GM19468 (cell line): ENCODE measurements around the gene FAM219B.
"Not testable (repeated sequence)": the region's sequence is repeated elsewhere in the genome, so short reads cannot be mapped to it uniquely, and the experiment has no call there.

ENCODE experiments used
- ATAC-seq: cut with Tn5 transposase; IDR thresholded peaks from one replicate; pipeline ENCODE4 v1.9.1; 2021; ENCODE audit warnings: mild to moderate bottlenecking, moderate library complexity, moderate number of reproducible peaks; ENCODE audit not compliant: unreplicated experiment; ENCODE audit errors: extremely low read depth

The FAM219B gene

GRCh38 chr15:74904190-74904805 lies 2.4 kb downstream of the FAM219B start:
- ATAC-seq, result no peak

- no peak for ATAC-seq
Measured at GRCh38 chr15:74903676-74904075, 3.0 kb downstream of the FAM219B start.

DNA sequence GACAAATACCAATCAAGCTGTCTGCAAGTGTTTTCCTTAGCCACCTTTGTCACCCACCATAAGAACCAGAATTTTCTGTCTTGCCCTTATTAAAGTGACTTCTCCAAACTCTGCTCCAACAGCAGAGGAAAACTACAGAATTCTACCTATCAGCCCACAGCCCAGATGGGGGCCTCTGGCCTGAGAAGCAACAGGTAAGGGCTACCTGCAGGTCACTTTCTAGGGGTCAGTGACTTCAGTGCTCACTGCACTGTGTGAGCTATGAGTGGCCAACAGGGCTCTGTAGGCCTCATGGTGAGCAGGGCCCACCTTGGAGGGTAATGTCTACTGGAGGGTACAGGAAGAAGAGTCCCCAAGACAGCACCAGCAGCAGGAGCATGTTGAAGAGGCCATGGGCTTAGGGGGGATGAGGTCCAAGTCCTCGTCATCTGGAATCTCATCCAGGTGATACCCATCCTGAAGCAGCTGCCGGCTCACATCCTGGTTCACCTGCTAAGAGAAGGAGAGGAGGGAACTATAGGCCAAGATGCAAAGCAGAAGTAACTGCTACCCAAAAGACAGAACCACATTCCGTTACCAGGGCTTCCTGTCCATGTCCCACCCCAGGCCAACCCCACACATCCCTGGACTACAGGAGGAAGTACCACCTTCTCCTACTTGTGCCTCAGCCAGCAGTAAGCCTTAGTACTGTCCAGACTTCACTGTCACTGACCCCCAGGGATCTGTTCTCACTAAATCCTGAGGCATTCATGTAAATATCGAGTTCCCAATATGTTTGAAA lies 4.2 kb downstream of the FAM219B start:
- ATAC-seq, result no peak

GRCh38 chr15:74901612-74902063 lies 5.0 kb downstream of the FAM219B start:
- ATAC-seq, result no peak

GRCh38 chr15:74897300-74897701 lies 9.3 kb downstream of the FAM219B start:
- no peak for ATAC-seq

DNA sequence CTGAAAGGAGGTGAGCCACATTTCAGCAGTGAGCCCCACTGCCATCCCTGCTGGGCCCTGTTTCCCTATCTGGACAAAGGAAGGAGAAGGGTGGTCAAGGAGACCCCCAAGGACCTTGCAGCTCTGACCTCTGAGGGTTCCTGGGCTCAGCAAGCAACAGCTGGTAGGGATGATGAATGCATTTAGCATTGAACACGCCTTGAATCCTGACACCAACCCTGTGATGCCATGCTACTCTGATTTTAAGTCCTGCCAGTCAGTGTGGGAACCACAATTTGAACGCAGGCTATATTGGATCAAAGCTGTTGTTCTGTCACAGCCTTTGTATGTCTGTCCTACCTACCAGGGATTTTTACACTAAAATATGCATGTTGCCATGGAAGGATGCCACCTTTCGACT lies 10.3 kb downstream of the FAM219B start:
- ATAC-seq, result no peak

DNA sequence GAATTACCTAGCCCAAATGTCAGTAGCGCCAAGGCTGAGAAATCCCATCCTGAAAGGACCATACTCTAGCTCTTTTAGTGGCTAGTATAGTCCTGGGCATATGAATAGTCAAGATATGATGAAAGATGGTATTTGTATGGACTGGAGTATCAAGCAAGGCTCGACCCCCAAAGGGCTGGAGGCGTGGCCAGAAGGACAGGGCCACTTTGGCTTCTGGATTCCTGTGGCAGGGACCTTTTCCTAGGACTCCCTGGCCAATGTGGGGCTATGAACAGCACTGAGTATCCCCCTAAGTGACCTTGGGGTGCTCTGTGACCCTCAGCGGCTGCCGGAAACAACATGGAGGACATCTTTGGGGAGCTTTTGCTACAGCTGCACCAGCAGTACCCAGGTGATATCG lies 10.8 kb downstream of the FAM219B start:
- ATAC-seq, result no peak

DNA sequence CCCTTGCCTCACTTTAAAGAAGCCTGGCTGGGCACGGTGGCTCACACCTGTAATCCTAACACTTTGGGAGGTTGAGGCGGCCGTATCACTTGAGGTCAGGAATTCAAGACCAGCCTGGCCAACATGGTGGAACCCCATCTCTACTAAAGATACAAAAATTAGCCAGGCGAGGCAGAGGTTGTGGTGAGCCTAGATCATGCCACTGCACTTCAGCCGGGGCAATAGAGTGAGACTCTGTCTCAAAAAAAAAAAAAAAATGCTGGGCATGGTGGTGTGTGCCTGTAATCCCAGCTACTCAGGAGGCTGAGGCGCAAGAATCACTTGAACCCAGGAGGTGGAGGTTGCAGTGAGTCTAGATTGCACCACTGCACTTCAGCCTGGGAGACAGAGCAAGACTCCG lies 12.3 kb downstream of the FAM219B start:
- not testable (repeated sequence) for ATAC-seq

DNA sequence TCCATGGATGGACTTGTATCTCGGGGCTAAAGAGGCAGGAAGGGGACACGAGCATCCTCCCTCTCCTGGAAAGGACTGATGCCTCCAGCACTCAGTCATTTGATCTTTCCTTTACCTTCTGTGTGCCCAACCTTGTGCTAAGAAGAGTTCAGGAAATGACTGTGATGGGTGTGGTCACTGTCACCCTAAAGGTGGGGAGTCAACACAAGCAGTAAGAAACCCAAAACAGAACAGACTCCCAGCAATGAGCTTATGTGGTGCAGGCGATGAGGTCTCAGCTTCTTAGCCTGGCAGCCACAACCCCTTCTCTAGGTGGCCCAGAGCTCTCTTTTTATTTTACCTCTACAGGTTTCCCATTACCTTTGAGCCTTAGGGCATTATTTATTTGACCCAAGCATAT lies 13.0 kb downstream of the FAM219B start:
- no peak for ATAC-seq

DNA sequence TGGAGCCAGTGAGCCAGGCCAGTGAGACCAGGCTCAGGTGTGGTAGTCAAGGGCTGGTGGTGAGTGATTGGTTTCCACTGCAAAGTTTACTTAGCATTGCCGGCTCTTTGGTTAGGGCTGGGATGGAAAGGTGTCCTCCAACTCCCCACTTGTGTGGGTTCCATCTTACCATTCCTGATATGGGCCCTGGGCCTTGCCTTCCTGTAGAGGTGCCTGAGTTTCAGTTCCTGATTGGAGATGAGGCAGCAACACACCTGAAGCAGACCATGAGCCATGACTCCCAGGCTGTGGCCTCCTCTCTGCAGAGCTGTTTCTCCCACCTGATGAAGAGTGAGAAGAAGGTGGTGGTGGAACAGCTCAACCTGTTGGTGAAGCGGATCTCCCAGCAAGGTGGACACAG lies 13.7 kb downstream of the FAM219B start:
- ATAC-seq, result no peak

DNA sequence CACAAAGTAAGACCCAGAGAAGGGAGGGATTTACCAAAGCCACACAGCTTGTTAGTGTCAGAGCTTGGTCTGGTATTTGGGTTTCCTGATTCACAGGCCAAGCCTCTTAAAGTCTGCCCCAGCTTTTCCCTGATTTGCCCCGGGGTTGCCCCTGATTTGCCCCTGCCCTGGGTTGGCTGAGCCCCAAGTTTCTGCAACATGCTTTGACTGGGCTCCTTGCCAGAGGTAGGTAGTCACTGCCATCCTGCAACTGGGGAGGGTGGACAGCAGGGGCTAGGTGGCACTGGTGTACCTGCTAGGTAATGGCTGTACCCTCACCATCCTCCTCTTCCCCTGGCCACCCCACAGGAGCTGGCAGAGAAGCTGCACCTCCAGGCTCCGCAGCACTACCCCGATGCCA lies 14.3 kb downstream of the FAM219B start:
- no peak for ATAC-seq

DNA sequence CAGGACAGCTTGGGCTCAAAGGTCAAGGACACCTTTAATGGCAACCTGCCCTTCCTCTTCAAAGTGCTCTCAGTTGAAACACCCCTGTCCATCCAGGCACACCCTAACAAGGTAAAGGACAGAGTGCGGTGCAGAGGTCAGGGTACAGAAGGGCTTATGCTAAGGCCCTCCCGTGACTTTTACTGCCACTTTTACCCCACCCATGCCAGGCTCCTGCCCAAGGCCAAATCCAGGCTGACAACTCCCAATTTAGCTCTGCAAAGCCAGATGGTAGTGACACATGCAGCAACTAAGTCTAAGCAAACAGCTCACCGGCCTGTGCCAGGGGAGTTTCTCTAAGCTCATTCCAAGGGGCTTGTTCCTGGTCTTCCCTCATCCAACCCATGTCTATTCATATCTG lies 15.2 kb downstream of the FAM219B start:
- no peak for ATAC-seq

GRCh38 chr15:74890665-74890960 lies 16.0 kb downstream of the FAM219B start:
- ATAC-seq, result no peak

GRCh38 chr15:74889883-74890664 lies 16.6 kb downstream of the FAM219B start, which contains the start of gene MPI:
TSS of gene MPI (plus strand) at chr15:74890042. CDS start at chr15:74890074, 32 bp downstream.
- no peak for ATAC-seq

- no peak for ATAC-seq
Measured at GRCh38 chr15:74889390-74889882, 17.2 kb downstream of the FAM219B start.

- ATAC-seq, result no peak
Measured at GRCh38 chr15:74888716-74889115, 17.9 kb downstream of the FAM219B start.

DNA sequence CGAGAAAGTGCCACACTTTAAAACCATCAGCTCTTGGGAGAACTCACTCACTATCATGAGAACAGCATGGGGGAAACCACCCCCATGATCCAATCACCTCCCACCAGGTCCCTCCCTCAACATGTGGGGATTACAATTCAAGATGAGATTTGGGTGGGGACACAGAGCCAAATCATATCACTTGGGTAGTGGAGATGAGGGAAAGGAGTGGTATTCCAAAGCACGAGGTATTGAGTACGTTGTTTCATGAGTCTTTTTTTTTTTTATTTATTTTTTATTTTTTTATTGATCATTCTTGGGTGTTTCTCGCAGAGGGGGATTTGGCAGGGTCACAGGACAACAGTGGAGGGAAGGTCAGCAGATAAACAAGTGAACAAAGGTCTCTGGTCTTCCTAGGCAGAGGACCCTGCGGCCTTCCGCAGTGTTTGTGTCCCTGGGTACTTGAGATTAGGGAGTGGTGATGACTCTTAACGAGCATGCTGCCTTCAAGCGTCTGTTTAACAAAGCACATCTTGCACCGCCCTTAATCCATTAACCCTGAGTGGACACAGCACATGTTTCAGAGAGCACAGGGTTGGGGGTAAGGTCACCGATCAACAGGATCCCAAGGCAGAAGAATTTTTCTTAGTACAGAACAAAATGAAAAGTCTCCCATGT lies 19.0 kb downstream of the FAM219B start:
- not testable (repeated sequence) for ATAC-seq

DNA sequence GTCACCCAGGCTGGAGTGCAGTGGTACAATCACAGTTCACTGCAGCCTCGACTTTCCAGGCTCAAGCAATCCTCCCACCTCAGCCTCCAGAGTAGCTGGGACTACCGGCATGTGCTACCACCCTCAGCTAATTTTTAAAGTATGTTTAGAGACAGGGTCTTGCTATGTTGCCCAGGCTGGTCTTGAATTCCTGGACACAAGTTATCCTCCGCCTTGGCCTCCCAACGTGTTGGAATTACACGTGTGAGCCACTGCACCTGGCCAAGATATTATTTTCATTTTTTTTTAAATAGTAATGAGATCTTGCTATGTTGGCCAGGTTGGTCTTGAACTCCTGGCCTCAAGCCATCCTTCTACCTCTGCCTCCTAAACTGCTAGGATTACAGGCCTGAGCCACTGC lies 21.2 kb downstream of the FAM219B start:
- no peak for ATAC-seq

DNA sequence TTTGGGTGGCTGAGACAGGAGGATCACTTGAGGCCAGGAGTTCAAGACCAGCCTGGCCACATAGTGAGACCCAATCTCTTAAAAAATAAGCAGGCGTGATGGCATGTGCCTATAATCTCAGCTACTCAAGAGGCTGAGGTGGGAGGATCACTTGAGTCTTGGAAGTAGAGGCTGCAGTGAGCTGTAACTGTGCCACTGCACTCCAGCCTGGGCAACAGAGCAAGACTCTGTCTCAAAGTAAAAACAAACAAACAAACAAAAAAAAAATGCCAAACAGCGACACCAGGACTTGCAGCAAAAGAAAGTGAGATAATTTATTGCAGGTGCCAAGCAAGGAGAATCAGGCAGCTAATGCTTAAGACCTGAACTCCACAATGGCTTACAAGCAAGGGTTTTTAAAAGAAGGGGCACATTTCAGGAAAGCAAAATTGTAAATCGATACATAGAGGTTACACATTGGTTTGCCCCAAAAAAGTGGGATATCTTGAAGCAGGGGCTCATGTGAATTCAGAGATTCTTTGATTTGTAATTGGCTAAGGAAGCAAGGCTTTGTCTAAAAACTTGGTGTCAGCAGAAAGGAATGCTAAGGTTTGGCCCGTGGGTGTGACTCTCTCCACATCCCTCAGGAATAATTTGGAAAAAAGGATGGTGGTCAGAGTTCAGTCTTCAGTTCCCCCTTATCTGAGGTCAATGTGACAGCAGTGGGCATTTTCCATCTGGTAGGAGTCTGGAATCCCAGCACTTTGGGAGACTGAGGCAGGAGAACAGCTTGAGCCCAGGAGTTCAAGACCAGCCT lies 22.0 kb downstream of the FAM219B start:
- no peak for ATAC-seq

DNA sequence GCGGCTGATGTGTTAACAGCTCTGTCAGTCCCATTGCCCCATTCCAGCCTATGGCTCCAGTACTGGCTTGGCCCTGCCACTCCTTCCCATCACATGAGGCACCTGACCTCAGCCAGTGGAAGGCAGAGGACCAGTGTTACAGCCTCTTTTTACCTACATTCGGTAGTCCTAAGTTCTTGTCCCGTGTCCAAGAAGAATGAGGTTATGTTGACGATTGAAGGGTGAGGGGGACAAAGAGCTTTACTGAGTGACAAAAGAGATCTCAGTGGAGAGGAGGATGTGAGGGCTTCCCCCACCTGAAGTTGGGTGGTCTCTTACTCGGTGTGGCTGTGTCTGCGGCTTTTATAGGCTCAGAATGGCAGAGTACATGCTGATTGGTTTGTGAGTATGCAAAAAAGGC lies 24.1 kb downstream of the FAM219B start:
- ATAC-seq, result no peak
